HG02610 (cell line): ENCODE data around the gene PCED1B.
"Not testable (repeated sequence)": the region's sequence is repeated elsewhere in the genome, so short reads cannot be mapped to it uniquely, and the experiment has no call there.

Experiments used
- ATAC-seq: cut with Tn5 transposase; IDR thresholded peaks from one replicate; pipeline ENCODE4 v1.9.1; 2021; ENCODE audit warnings: mild to moderate bottlenecking, moderate library complexity; ENCODE audit not compliant: unreplicated experiment

Gene PCED1B

GRCh38 chr12:47079468-47079980, at the start of gene PCED1B, which contains the start of gene AMIGO2:
TSS of gene PCED1B (plus strand) at chr12:47079621. CDS start at chr12:47235064, 155,443 bp downstream.
TSS of gene AMIGO2 (minus strand) at chr12:47079959. CDS start at chr12:47079002, 957 bp downstream.
- ATAC-seq, result peak; percentile 67

GRCh38 chr12:47029903-47030302, 49.5 kb upstream of the PCED1B start:
- ATAC-seq, result no peak

- no peak for ATAC-seq
Observed at GRCh38 chr12:47032644-47033043, 46.8 kb upstream of the PCED1B start.

GRCh38 chr12:47033081-47033480, 46.3 kb upstream of the PCED1B start:
- no peak for ATAC-seq

- no peak for ATAC-seq
Observed at GRCh38 chr12:47033789-47034555, 45.4 kb upstream of the PCED1B start.

- no peak for ATAC-seq
Observed at GRCh38 chr12:47034661-47035060, 44.8 kb upstream of the PCED1B start.

GRCh38 chr12:47035484-47035883, 43.9 kb upstream of the PCED1B start:
- ATAC-seq, result no peak

GRCh38 chr12:47038270-47038748, 41.1 kb upstream of the PCED1B start:
- ATAC-seq, result no peak

- ATAC-seq, result no peak
Observed at GRCh38 chr12:47039079-47039478, 40.3 kb upstream of the PCED1B start.

- no peak for ATAC-seq
Observed at GRCh38 chr12:47039756-47040155, 39.7 kb upstream of the PCED1B start.

- ATAC-seq, result no peak
Observed at GRCh38 chr12:47041327-47041726, 38.1 kb upstream of the PCED1B start.

- ATAC-seq, result no peak
Observed at GRCh38 chr12:47048541-47048940, 30.9 kb upstream of the PCED1B start.

GRCh38 chr12:47051291-47051690, 28.1 kb upstream of the PCED1B start:
- not testable (repeated sequence) for ATAC-seq

- ATAC-seq, result no peak
Observed at GRCh38 chr12:47052274-47052673, 27.1 kb upstream of the PCED1B start.

GRCh38 chr12:47053961-47054360, 25.5 kb upstream of the PCED1B start:
- no peak for ATAC-seq

GRCh38 chr12:47054659-47055058, 24.8 kb upstream of the PCED1B start:
- no peak for ATAC-seq

GRCh38 chr12:47055856-47056255, 23.6 kb upstream of the PCED1B start:
- ATAC-seq, result not testable (repeated sequence)

- not testable (repeated sequence) for ATAC-seq
Observed at GRCh38 chr12:47056944-47057343, 22.5 kb upstream of the PCED1B start.

GRCh38 chr12:47058640-47059039, 20.8 kb upstream of the PCED1B start:
- not testable (repeated sequence) for ATAC-seq

GRCh38 chr12:47065546-47065945, 13.9 kb upstream of the PCED1B start:
- no peak for ATAC-seq

GRCh38 chr12:47066278-47067025, 13.0 kb upstream of the PCED1B start:
- ATAC-seq, result no peak

GRCh38 chr12:47067176-47067575, 12.2 kb upstream of the PCED1B start:
- no peak for ATAC-seq
